GM18861 (cell line): ENCODE results near the gene MUTYH.

Experiments used
- ATAC-seq: cut with Tn5 transposase; IDR thresholded peaks from one replicate; pipeline ENCODE4 v1.9.1; 2021; ENCODE audit not compliant: unreplicated experiment

MUTYH gene

DNA sequence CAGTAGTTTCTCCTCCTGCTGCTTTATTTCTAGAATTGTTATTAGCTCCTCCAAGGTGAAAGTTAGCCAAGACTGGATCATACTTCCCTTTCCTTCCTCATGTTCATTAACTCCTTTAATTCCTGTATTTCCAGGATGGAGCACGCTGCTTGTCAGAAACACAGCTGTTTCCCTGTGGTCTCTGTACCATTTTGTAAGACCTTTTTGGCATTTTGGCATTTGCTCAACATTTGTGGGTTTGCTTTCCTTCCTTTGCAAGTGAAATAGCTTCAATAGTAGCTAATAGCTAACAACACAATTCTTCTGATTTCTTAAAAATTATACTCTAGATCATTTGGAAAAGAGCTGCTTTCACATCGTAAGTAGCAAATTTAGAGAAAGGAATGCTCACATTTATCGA is 57.9 kb downstream of the MUTYH start:
- ATAC-seq: no peak
